NCI-H2081 (cell line): ENCODE results near the gene ACP2.
"Not testable (repeated sequence)": the region's sequence is repeated elsewhere in the genome, so short reads cannot be mapped to it uniquely, and the experiment has no call there.

Experiments
- DNase-seq, 2 experiments: peaks; one replicate each; lab custom pipeline; 2025; lab: John Stamatoyannopoulos, UW

Gene ACP2

GRCh38 chr11:47204637-47204989 lies 44.0 kb downstream of the ACP2 start:
- DNase-seq, result no peak

- no peak for DNase-seq
These were observed 46.0 kb downstream of the ACP2 start for GRCh38 chr11:47202576-47202975.

GRCh38 chr11:47201015-47201414 lies 47.6 kb downstream of the ACP2 start:
- no peak for DNase-seq

- DNase-seq, result not testable (repeated sequence)
These were observed 50.5 kb downstream of the ACP2 start for GRCh38 chr11:47198161-47198560.

- no peak for DNase-seq
These were observed 56.5 kb downstream of the ACP2 start for GRCh38 chr11:47192111-47192510.

- not testable (repeated sequence) for DNase-seq
These were observed 57.5 kb downstream of the ACP2 start for GRCh38 chr11:47191137-47191536.
